Measurements from ENCODE around the gene XRCC5. TPM values are rescaled to one million over a fixed set of nuclear protein-coding genes. Genes with fewer than 3 reads are reported as not detected.
A peak's percentile ranks its signal among the peaks of the same experiment; 100 is the strongest.
"Not testable (repeated sequence)": the region's sequence is repeated elsewhere in the genome, so short reads cannot be mapped to it uniquely, and the experiment has no call there.

Gene XRCC5
- total RNA-seq, 1 donor from 2014 or later: 284 TPM

DNA sequence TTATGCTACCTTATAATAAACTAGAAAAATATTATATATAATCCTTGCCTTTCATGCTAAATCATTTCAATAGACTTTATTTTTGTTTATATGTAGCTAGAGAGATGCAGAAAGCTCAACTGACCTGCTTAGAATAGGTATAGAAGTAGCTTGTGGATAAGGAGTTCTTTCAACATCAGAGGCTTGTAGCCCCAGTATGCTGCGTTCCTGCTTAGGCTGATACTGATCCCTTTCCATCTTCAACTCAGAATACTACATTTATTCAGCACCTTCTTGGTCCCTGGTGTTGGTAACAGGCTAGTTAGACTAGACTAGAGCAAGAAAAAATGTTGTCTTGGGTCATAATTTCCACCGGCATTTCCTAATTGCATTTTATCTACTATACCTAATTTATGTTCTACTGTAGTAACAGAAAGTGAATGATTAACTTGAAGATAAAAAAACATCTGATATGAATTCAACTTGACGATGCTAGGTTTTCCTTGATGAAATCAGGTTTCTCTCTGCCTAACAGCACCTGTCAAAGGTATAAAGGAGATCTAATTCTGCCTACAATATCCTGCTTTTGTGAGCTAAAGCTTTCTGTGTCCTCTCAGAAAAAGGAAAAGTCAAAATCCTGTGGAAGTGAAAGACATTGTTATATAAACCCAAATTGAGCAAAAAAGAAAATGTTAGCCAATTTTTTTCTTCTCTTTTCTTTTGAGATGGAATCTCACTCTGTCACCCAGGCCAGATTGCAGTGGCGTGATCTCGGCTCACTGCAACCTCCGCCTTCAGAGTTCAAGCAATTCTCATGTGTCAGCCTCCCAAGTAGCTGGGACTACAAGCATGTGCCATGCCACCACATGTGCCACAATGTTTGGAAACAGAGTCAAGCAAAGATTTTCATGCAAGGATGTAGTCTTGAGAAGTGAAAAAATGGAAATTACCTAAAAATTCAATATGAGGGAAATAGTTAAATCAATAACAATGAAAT lies 33.4 kb upstream of the XRCC5 start:
- DNase-seq (ENCODE audit: low read depth): no peak
- TF ChIP-seq, protein P1, sequence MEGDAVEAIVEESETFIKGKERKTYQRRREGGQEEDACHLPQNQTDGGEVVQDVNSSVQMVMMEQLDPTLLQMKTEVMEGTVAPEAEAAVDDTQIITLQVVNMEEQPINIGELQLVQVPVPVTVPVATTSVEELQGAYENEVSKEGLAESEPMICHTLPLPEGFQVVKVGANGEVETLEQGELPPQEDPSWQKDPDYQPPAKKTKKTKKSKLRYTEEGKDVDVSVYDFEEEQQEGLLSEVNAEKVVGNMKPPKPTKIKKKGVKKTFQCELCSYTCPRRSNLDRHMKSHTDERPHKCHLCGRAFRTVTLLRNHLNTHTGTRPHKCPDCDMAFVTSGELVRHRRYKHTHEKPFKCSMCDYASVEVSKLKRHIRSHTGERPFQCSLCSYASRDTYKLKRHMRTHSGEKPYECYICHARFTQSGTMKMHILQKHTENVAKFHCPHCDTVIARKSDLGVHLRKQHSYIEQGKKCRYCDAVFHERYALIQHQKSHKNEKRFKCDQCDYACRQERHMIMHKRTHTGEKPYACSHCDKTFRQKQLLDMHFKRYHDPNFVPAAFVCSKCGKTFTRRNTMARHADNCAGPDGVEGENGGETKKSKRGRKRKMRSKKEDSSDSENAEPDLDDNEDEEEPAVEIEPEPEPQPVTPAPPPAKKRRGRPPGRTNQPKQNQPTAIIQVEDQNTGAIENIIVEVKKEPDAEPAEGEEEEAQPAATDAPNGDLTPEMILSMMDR (IDR thresholded peaks at IDR 0.05; ENCODE audit: insufficient read depth, low read length, poor library complexity, severe bottlenecking): no peak
- no peak overlapping the region for H3K4me3 ChIP-seq (ENCODE audit: low read depth, low read length)

DNA sequence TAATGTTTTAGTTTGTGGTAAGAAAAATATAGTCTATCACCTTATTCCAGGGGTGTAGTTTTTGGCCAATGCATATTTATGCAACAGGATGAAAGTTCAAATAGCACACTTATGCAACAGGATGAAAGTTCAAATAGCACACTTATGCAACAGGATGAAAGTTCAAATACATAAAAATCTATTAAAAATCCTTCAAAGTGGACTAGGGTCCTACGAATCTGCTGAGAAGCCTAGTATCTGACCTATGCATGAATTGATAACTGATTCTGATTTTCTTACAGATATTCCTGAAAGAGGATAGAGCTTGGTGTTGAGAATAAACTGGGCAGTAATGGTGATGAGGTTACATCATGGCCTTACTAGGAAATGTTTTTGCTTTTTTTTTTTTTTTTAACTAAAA lies 30.4 kb upstream of the XRCC5 start:
- H3K36me3 ChIP-seq (ENCODE audit: control insufficient read depth, insufficient read depth, low read length): no peaks in the 10 kb centered on the region
- TF ChIP-seq, protein P1 (IDR thresholded peaks at IDR 0.05; ENCODE audit: insufficient read depth, low read length, poor library complexity, severe bottlenecking): no peak
- no peak overlapping the region for H3K4me3 ChIP-seq (ENCODE audit: low read depth, low read length)
- DNase-seq (ENCODE audit: low read depth): no peak
- H3K27me3 ChIP-seq (ENCODE audit: control insufficient read depth, insufficient read depth, low read length): no peaks in the 10 kb centered on the region

More for the DNA sequence above, 33.4 kb upstream of the XRCC5 start:
- Histone ChIP-seq H3K27me3 (ENCODE audit: control insufficient read depth, insufficient read depth, low read length) (no peaks in the 10 kb centered on the region), H3K36me3 (ENCODE audit: control insufficient read depth, insufficient read depth, low read length) (no peaks in the 10 kb centered on the region)

DNA sequence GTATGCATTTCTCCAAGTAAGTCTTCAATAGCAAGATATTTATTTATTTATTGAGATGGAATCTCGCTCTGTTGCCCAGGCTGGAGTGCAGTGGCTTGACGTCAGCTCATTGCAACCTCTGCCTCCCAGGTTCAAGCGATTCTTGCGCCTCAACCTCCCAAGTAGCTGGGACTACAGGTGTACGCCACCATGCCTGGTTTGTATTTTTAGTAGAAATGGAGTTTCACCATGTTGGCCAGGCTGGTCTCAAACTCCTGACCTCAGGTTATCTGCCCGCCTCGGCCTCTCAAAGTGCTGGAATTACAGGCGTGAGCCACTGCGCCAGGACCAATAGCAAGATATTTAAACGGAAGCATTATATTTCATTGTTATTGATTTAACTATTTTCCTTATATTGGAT lies 29.1 kb upstream of the XRCC5 start:
- H3K27me3 ChIP-seq (ENCODE audit: control insufficient read depth, insufficient read depth, low read length); DNase-seq (ENCODE audit: low read depth); H3K4me3 ChIP-seq (ENCODE audit: low read depth, low read length); H3K36me3 ChIP-seq (ENCODE audit: control insufficient read depth, insufficient read depth, low read length): not testable (repeated sequence)

DNA sequence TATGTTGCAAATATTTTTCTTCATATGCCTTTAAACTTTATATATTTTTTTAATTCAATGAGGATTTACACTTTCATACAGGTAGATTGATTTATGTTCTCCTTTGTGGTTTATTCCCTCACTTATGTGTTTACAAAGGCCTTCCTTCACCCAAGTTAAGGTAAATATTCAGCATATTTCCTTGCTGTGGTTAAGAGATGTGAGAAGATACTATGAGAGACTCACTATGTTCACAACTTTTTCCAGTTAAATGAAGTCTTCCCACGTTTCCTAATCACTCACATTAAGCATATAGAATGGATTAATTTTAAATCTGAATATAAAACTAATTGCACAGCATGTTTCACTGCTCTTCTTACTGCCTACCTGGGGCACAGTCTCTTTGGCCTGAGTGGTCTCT lies 28.1 kb upstream of the XRCC5 start:
- TF ChIP-seq, protein P1 (IDR thresholded peaks at IDR 0.05; ENCODE audit: insufficient read depth, low read length, poor library complexity, severe bottlenecking): no peak
- DNase-seq (ENCODE audit: low read depth): no peak
- no peaks in the 10 kb centered on the region for H3K27me3 ChIP-seq (ENCODE audit: control insufficient read depth, insufficient read depth, low read length)
- H3K36me3 ChIP-seq (ENCODE audit: control insufficient read depth, insufficient read depth, low read length): no peaks in the 10 kb centered on the region
- peak overlapping the region; percentile 78 for H3K4me3 ChIP-seq (ENCODE audit: low read depth, low read length)

DNA sequence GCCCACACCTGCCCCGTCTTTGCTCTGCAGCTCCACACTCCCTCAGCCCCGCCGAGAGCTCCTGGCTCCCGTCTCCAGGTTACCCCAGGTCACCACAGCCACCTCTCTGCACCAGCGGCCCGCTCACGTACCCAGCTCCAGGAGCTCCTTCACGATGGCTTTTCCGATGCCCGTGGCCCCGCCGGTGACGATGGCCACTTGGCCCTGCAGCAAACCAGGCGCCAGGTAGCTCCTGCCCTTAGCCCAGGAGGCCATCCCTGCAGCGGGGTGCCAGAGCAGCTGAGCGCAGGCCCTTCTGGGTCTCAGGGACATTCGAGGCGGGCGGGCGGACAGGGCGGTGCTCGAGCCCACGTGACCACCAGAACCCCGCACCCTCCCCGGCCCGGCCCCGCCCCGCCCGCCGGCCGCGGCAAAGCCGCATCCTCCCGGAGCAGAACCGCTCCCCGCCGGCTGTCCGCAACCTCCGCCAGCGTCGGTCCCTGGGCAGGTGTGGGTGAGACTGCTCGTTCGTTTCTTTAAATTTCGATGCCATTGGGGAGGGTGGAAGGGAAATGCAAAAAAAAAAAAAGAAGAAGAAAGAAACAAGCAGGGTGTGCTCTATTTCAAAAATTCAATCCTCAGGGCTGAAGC lies 27.5 kb upstream of the XRCC5 start, which contains the start of the genes PECR and TMEM169:
Gene PECR, minus strand, starts transcription at position 323 of the 630 bp plus-strand sequence. Its CDS starts 68 bp downstream, at position 255.
Gene TMEM169, plus strand, starts transcription at position 433 of the 630 bp plus-strand sequence. CDS start 14,045 bp downstream, outside the sequence.
- peak within 1 kb of the TSS; percentile 78 for H3K4me3 ChIP-seq (ENCODE audit: low read depth, low read length)
- DNase-seq (ENCODE audit: low read depth): no peak
- TF ChIP-seq, protein P1 (IDR thresholded peaks at IDR 0.05; ENCODE audit: insufficient read depth, low read length, poor library complexity, severe bottlenecking): no peak
- no peaks in the 10 kb centered on the region for H3K36me3 ChIP-seq (ENCODE audit: control insufficient read depth, insufficient read depth, low read length)
- H3K27me3 ChIP-seq (ENCODE audit: control insufficient read depth, insufficient read depth, low read length): no peaks in the 10 kb centered on the region

DNA sequence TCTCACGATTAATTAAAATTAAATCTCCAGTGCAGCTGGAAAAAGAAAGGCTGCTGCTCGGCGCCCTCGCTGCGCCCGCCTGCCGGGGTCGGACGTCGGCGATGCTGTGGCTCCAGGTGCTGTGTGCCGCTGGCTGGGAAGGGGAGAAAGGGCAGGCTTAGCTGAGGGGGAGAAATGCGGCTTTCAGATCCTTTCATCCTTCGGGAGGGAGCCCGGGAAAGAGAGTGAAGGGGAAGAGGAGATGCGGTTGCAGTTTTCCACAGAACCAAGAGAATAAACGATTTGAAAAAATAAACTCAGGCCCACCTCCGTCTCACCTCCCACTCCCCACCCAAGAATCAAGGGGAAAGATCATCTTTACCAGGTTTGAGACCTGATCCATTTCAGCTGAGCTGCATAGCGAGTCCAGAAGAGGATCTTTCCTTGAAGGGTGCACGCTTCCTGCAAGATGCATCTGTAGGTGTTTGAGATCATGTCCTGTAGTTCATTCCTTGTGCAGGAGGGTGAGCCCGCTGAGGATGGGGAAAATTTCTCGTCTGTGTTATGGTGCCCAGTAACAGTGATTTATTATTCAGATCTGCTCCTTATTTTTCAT lies 26.9 kb upstream of the XRCC5 start:
- peak overlapping the region; percentile 78 for H3K4me3 ChIP-seq (ENCODE audit: low read depth, low read length)
- H3K36me3 ChIP-seq (ENCODE audit: control insufficient read depth, insufficient read depth, low read length): no peaks in the 10 kb centered on the region
- DNase-seq (ENCODE audit: low read depth): no peak
- no peaks in the 10 kb centered on the region for H3K27me3 ChIP-seq (ENCODE audit: control insufficient read depth, insufficient read depth, low read length)
- TF ChIP-seq, protein P1 (IDR thresholded peaks at IDR 0.05; ENCODE audit: insufficient read depth, low read length, poor library complexity, severe bottlenecking): no peak
